Jurkat, Clone E6-1 (cell line): ENCODE results near the gene ZNF580. TPM values are rescaled to one million over a fixed set of nuclear protein-coding genes. Genes with fewer than 3 reads are reported as not detected.
A peak's percentile ranks its signal among the peaks of the same experiment; 100 is the strongest.

ENCODE experiments used
- DNase-seq: peaks from one replicate; pipeline ENCODE4 v3.0.0-alpha.2; 2011; ENCODE audit warnings: low read depth, low spot score
- H3K4me3 ChIP-seq: 2 replicates; pipeline ENCODE4 v1.5.1; 2011; ENCODE audit warnings: mild to moderate bottlenecking, low read length, control low read depth, moderate library complexity
- polyA plus RNA-seq: library from polyadenylated mRNA; unstranded; fragments of >200 nt; gene quantifications from one replicate; pipeline ENCODE4 v1.2.1, GENCODE V29; 2012; ENCODE audit warnings: missing spikeins; ENCODE audit not compliant: insufficient read length, insufficient read depth

ZNF580 gene, protein sequence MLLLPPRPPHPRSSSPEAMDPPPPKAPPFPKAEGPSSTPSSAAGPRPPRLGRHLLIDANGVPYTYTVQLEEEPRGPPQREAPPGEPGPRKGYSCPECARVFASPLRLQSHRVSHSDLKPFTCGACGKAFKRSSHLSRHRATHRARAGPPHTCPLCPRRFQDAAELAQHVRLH
- polyA plus RNA-seq = 26.3 TPM

DNA sequence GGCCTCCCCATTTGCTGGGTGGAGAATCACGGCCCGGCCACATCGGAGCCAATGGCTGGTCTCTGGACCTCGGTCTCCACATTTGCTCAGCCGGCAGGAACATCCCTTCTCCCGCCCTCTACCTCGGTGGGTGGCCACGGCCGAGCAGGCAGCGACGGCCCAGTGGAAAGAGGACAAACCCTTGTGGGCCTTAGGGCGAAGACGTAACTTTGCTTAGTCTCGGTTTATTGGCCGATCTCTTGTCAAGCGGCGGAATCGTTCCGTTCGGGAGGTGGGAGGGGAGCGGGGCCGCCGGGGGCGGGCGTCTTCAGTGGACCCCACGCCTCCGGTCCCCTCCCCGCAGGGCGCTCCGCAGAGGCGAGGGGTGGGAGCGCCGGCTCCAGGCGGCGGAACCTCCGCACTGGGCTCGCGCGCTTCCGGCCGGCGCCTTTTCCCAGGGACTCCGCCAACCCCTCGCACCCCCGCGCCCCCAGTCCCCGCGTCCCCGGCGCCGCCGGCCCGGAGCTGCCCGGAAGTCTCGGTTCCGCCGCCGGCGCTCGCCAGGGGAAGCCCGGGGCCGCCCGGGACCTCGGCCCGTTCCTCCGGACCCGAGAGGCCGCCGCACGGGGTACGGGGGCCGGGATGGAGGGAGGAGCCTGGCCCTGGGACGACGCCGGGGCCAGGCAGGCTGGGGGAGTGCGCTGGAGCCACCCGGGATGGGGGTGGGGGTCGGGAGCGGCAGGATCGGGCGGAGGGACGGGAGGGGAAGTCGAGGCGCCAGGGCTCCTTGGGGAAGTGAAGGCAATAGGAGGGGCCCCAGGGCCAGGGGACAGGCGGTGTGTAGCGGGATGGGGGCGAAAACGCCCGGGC is at the start of gene ZNF580:
TSS of gene ZNF580 (plus strand) at position 426 of the 849 bp plus-strand sequence. CDS start 1,507 bp downstream, outside the sequence.
- DNase-seq = no peak
- H3K4me3 ChIP-seq = peak within 1 kb of the TSS; percentile 92

DNA sequence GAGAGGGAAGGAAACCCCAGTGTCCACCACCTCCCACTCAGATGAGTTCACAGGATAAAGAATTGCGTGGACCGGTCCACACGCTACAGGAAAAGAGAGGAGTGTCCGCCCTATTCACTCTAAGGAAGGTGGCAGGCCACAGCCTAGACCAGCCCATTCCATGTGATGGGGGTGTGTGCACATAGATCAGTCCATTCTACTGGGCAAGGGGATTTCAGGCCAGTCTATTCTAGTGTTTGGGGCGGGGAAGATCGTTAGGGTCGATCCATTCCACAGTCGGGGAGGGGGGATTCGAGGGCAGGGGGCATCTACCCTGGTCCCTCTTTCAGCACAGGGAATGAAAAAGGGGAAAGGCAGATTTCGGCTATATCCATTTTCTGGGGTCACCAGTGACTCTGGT is 49.2 kb upstream of the ZNF580 start:
- H3K4me3 ChIP-seq = no peak overlapping the region
- DNase-seq = no peak

DNA sequence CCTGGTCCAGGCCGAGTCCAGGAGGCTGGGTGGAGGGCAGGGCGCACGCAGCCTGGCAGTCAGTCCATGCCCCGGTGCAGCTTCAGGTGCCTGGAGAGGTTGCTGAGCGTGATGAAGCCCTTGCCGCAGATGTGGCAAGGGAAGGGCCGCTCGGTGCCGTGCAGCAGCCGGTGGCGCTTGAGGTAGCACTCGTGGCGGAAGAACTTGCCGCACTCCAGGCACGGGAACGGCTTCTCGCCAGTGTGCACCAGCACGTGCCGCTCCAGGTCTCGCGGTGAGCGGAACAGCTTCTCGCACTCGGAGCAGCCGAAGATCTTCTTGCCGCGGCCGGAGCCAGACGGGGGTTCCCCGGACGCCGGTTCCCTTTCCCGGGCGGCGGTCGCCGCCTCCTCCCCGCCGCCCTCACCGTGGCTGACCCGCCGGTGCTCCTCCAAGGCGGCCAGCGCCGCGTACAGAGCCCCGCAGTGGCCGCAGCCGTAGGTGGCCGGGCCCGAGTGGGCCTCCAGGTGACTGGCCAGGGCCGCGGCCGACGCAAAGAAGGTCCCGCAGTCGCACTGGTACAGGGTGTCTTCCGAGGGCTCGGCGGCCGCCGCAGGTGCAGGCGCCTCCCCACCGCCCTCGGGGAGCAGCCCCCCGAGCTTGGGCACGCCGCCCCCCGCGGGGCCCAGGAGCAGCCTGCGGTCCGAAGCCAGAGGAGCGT is 48.3 kb upstream of the ZNF580 start:
- H3K4me3 ChIP-seq = no peak overlapping the region

DNA sequence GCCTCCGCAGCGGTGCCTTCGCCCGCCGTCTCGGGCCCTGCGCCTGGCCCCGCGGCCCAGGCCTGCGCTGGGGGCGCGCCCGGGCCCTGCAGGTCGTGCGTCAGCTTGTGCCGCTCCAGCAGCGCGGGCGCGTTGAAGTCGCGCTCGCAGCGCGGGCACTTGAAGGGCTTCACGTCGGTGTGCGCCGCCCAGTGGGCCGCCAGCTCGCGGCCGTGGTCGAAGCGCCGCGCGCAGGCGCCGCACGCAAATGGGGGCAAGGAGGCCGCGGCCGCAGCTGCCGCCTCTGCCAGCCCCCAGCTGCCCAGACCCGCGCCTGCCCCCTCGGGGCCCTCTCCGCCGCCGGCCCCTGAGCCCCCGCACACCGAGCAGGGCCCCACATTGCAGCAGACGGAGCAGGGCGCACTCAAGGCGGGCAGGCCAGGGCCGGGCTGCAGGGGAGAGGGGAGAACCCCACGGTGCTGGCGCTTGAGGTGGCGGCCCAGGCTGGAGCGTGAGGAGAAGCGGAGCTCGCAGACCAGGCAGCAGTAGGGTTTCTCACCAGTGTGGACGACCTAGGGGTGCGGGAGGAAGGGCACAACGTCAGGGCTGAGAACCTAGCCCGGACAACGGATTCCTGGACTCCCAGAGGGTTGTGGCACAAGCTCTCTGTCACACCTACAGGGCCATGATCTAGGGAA is 47.6 kb upstream of the ZNF580 start:
- no peak overlapping the region for H3K4me3 ChIP-seq
- DNase-seq = no peak

More for the DNA sequence above, 48.3 kb upstream of the ZNF580 start:
- DNase-seq = no peak

DNA sequence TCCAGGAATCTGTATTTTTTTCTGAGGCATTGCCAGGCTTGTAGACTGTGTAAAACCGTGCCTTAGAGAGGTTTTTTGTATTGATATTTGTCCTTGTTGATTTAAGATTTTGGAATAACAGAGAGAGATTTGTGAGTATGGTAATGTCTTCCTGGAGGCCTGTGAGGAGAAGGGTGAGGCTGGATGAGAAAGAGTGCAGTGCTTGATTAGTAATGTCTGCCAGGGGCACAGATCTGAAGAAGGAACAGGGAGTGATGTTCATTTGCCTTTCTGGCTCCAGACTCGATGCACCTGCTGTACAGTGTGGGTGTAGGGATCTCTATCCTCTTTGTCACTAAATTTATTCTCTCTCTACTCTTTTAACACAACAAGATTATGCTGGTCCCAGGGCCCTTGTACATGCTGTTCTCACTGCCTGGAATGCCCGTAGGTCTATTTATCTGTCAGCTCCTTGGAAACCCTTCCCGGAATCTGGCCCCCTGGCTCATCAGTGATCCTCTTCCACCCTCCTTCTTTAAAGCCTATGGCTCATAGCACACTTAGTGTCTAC is 45.7 kb upstream of the ZNF580 start:
- no peak overlapping the region for H3K4me3 ChIP-seq
- DNase-seq = no peak

DNA sequence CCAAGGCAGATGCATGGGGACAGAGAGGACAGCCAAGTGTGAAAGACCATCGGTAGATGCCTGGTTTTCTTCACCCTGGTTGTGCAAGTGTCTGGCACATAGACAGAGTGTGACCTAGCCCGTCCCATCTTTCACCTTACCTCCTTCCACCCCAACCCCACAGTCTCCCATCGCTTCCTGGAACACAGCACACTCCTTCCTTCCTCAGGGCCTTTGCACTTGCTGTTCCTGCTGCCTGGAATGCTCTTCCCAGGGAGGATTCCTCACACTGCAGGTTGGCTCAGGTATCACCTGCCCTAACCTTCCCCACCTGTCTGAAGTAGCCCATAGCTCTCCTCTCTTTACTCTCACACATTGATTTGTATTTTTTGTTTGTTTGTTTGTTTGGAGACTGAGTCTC is 44.5 kb upstream of the ZNF580 start:
- no peak for DNase-seq
- H3K4me3 ChIP-seq = no peak overlapping the region

DNA sequence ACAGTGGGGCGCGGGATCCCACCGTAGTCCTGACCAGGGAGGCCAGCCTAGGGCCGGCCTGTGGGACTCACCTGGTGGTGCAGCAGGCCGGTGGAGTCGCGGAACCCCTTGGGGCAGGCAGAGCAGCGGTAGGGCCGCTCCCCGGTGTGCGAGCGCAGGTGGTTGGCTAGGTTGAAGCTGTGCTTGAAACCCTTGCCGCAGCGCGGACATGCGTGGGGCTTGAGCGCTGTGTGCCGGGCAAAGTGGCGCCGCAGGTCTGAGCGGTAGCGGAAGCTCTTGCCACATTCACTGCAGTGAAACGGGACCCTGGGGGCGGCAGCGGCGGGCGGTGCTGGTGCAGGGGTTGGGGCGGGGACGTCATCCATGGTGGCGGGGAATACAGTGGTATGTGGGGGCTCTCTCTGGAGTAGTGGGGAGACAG is 43.3 kb upstream of the ZNF580 start:
- DNase-seq = no peak
- no peak overlapping the region for H3K4me3 ChIP-seq

DNA sequence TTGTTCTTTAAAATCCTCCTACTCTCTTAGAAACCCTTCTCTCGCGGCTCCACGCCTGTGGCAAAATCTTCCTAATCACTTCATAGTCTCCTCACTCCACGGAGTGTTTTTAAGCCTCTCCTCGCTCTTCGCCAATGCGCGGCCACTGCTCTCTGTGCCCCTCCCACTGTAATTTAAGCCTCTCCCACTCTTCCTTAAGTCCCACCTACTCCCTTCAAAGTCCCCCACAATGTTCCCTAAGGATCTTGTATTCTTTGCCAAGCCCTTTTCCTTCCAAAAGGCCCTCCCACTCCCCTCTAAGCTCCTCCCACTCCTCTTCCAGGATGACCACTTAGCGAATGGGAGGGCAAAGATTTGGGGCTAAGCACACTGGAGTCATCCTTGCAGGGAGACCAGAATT is 42.8 kb upstream of the ZNF580 start:
- no peak for DNase-seq
- H3K4me3 ChIP-seq = no peak overlapping the region

DNA sequence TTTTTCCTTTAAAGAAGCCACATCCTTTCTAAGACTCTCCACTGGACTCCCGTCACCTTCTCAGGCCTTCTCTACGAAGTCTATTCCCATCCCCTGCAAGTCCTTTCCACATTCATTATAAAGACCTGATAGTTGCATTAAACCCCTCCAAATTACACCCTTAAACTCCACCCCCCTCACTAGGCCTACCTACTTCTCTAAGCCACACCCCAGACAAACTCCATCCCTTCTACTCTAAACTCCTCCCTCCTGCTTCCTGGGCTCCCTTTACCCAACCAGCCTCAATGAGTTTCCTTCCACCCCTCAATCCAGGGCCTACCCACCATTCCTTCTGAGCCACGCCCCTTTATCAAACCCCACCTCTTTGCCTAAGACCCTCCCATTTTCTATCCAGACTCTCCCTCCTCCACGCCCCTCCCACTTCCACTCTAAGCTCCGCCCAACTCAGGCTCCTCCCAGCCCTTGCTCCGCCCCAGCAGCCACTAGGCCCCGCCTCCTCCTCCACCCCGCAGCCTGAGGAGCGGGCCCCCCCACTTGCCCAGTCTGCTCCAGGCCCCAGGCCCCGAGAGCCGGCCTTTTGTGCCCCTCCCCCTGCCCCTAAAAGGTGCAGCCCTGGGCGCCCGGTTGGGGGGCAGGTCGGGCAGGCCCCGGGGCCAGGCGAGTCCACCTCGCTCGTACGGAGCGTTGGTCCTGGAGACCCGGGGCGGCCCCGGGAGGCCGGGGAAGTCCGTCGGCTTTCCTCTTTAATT is 41.9 kb upstream of the ZNF580 start:
- peak overlapping the region; percentile 84 for H3K4me3 ChIP-seq
- DNase-seq = peak; percentile 97

DNA sequence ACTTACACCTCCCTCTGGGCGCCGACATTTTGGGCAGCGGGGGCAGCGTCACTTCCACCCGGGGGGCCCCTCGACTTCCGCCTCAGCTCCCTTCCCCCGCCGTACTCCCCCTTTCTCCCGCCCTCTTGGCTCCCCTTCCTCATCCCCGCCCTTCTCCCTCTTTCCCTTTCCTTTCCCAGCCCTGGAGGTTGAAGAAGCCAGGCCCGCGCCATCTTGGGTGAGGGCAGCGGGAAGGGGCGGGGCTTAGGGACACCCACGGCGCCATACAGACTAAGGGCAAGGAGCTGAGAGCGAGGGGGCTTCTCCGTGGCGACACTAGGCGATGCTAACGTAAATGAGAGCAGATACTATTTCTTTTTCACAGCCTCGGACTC is 41.3 kb upstream of the ZNF580 start, which contains the start of gene FIZ1:
TSS of gene FIZ1 (minus strand) at position 50 of the 374 bp plus-strand sequence. CDS start 1,652 bp downstream, outside the sequence.
- peak; percentile 99 for DNase-seq
- H3K4me3 ChIP-seq = peak within 1 kb of the TSS; percentile 84

DNA sequence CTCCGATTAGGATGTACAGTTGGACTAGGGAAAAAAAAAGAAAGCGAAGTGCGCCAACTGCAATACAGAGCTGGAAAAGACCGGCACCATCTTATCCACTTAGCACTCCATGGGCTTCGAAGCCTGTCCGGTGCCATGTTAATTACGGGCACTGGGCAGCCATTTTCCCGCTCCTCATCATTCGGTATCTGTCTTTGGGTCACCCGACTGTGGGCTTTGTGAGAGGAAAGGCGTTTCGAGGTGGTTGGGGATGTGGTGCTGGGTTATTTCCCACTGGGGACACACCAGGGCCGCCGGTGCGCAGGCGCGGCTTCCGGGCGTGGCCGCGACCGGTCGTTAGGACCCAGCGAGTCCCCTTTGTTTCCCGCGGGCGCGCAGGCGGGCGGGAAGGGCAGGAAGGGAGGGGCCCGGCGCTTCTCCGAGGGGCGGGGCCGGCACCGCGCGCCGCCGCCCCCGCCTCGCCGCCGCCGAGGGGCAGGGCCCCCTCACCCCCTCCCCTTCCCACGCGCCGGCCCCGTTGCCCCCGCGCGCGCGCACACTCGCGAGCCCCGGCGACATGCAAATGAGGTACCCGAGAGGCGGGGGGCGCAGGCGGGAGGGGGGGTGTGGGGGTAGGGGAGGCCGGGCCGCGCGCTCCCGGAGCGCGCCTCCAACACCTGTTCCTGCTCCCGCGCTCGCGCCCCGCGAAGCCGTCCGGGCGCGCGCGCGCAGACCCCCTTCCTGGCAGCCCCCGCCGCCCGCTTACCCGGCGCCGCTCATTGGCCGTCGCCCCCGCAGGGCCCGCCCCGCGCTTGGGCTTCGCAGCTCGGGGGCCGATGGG is 40.8 kb upstream of the ZNF580 start, which contains the start of gene ZNF524:
TSS of gene ZNF524 (plus strand) at position 447 of the 820 bp plus-strand sequence. CDS start 1,825 bp downstream, outside the sequence.
- DNase-seq = peak; percentile 89
- H3K4me3 ChIP-seq = peak within 1 kb of the TSS; percentile 84

DNA sequence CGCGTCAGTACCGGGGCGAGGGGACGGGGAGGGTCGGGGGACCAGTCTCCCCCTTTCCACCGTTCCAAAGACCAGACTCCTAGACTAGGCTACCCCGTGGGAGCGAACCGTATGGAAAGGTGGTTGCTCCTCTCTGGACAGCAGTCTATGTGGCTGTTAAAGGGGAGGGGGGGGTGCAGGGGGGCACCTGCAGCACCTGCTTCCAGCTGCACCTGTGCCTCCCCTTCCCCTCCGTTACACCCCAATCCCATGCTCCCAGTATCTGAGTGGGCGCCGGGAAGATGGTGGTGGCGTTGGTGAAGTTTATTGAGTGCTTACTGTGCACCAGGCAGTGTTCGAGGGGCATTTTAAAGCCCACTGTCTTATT is 40.2 kb upstream of the ZNF580 start:
- peak overlapping the region; percentile 74 for H3K4me3 ChIP-seq
- no peak for DNase-seq

DNA sequence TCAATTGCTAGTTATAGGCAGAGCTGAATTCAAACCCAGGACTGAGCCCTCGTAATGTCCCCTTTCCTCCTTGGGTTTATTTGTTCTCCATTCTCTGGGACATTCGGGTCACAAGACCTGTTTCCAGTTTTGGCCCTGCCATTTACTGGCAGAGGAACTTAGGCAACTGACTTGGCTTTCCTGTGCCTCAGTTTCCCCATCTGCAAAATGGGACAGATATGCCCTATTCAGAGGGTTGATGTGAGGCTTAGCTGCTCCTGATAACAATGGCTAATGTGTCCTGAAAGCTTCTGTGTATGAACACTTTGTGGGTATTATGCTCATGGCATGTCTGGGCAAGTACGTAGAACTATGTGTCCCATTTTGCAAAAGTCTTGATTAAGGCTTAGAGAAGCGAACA is 39.7 kb upstream of the ZNF580 start:
- DNase-seq = no peak
- peak overlapping the region; percentile 74 for H3K4me3 ChIP-seq

DNA sequence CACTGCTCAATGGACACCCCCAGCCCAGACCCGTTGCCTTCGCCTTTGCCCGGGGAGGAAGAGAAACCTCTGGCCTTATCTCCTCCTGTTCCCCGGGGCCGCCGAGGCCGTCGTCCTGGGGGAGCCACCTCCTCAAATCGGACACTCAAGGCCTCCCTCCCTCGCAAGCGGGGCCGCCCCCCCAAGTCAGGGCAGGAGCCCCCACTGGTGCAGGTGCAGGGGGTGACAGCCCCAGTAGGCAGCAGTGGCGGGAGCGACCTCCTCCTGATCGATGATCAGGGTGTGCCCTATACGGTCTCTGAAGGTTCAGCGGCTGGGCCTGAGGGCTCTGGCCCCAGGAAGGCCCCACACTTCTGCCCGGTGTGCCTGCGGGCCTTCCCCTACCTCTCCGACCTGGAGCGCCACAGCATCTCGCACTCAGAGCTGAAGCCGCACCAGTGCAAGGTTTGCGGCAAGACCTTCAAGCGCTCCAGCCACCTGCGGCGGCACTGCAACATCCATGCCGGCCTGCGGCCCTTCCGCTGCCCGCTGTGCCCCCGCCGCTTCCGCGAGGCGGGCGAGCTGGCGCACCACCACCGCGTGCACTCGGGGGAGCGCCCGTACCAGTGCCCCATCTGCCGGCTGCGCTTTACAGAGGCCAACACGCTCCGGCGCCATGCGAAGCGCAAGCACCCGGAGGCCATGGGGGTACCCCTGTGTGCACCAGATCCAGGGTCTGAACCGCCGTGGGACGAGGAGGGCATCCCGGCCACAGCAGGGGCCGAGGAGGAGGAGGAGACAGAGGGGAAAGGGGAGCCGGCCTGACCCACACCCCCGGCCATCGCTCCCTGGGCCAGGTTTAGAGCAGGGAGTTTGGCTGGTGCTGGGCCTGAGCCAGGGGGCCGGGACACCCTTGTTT is 38.4 kb upstream of the ZNF580 start:
- DNase-seq = no peak
- H3K4me3 ChIP-seq = no peak overlapping the region

DNA sequence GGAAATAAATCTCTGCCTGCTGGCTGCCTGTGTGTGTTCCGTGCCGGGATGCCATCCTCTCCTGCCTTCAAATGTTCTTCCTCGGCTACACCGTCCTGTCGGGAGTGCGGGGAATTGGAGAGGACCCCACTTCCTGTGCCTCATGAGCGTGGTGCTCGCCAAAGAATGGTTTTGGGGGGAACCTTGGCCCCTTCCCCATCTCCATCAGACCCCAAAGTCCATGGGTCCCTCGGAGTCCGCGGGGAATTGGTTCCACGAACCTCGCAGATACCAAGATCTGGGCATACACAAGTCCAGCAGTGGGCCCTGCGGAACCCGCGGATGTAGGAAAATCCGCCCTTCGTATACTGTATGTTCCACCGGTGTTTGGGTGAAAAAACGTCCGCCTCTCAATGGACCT is 37.7 kb upstream of the ZNF580 start:
- H3K4me3 ChIP-seq = no peak overlapping the region
- no peak for DNase-seq

DNA sequence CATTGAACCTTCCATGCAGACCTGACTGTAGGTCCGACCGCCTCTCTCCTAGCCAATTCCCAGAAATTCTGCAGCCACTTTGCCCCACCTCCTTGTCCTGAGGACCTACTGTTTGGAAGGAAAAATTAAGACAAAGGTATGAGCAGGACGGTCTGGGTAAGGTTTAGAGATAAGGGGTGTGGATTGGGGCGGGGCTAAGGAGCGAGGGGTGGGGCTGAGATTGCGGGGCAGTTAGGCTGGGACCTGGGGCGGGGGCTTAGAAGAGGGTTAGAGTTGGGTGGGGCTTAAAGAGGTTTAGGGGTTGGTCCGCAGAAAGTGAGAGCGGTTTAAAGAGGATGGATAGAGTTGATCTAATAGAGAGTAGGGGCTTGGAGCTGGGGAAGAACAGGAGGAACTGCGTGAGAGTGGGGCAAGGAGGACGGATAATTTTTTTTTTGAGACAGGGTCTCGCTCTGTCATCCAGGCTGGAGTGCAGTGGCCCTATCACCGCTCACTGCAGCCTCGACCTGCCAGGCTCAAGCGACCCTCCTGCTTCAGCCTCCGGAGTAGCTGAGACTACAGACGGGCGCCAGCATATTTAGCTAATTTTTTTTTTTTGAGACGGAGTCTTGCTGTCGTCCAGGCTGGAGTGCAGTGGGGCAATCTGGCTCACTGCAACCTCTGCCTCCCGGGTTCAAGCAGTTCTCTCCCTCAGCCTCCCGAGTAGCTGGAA is 37.1 kb upstream of the ZNF580 start:
- H3K4me3 ChIP-seq = no peak overlapping the region
- DNase-seq = no peak
